ENCODE measurements around the gene CXCR4. TPM values are rescaled to one million over a fixed set of nuclear protein-coding genes. Genes with fewer than 3 reads are reported as not detected.

CXCR4 gene
- total and polyA plus RNA-seq, 7 donors: 5.0 to 255 (median 6.6) TPM

GRCh38 chr2:136133586-136133985 lies 15.6 kb upstream of the CXCR4 start:
- H3K4me1 ChIP-seq: no peaks in the 10 kb centered on the region
- no peaks in the 10 kb centered on the region for H3K9me3 ChIP-seq
- intact Hi-C loops (cut with DNase I): no loop called here
- TF ChIP-seq EP300 (IDR thresholded peaks at IDR 0.05): no peak
- no peak for TF ChIP-seq POLR2AphosphoS5 (IDR thresholded peaks at IDR 0.05)
- no peak for TF ChIP-seq CTCF (IDR thresholded peaks at IDR 0.05)
- no peak for TF ChIP-seq POLR2A (IDR thresholded peaks at IDR 0.05)
- DNase-seq: no peak
- H3K27me3 ChIP-seq: no peaks in the 10 kb centered on the region
- no peak overlapping the region for H3K27ac ChIP-seq
- H3K36me3 ChIP-seq: no peaks in the 10 kb centered on the region
- WGBS, 2 donors: 83 to 88% methylated on average over 5 of the region's 5 CpGs
- H3K4me3 ChIP-seq: no peak overlapping the region

DNA sequence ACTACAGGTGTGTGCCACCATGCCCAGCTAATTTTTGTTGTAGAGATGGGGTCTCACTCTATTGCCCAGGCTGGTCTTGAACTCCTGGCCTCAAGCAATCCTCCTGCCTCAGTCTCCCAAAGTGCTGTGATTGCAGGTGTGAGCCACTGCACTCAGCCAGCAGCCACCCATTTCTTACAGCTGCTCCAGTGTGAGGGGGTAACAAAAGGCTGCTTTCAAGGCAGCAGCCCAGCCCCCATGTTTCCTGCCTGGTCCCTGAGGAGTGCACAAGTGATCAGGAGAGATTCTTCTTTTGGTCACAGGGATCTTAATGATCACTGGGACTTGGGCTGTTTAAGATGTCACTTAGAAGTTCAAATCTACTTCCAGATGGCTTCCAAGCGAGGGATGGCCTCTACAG lies 15.2 kb upstream of the CXCR4 start:
- TF ChIP-seq POLR2AphosphoS5 (IDR thresholded peaks at IDR 0.05): no peak
- no peak for TF ChIP-seq EP300 (IDR thresholded peaks at IDR 0.05)
- no peak for TF ChIP-seq CTCF (IDR thresholded peaks at IDR 0.05)
- TF ChIP-seq POLR2A (IDR thresholded peaks at IDR 0.05): no peak
- Histone ChIP-seq H3K4me1 (no peaks in the 10 kb centered on the region), H3K27me3 (no peaks in the 10 kb centered on the region), H3K36me3 (no peaks in the 10 kb centered on the region), H3K27ac (no peak overlapping the region), H3K4me3 (no peak overlapping the region), H3K9me3 (no peaks in the 10 kb centered on the region)
- intact Hi-C loops (cut with DNase I): no loop called here
- WGBS, 2 donors: 71 to 90% methylated on average over 1 of the region's 1 CpG
- no peak for DNase-seq

DNA sequence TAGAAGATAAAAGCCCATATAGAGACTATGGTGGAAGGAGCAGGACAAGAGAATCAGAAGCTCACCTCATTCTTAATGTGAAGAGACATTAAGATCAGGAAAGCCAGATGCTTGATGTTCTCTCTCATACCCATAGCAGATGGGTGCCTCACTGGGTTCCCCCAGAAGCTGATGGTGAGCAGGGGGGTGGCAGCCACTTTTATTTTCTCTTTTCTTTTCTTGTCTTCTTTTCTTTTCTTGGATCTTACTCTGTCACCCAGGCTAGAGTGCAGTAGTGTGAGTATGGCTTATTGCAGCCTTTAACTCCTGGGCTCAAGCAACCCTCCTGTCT lies 14.8 kb upstream of the CXCR4 start:
- no peak for DNase-seq
- intact Hi-C loops (cut with DNase I): no loop called here
- H3K4me1 ChIP-seq: no peaks in the 10 kb centered on the region
- no peaks in the 10 kb centered on the region for H3K9me3 ChIP-seq
- no peak for TF ChIP-seq EP300 (IDR thresholded peaks at IDR 0.05)
- no peak for TF ChIP-seq POLR2AphosphoS5 (IDR thresholded peaks at IDR 0.05)
- TF ChIP-seq CTCF (IDR thresholded peaks at IDR 0.05): no peak
- no peak for TF ChIP-seq POLR2A (IDR thresholded peaks at IDR 0.05)
- H3K27me3 ChIP-seq: no peaks in the 10 kb centered on the region
- no peak overlapping the region for H3K4me3 ChIP-seq
- H3K27ac ChIP-seq: peak overlapping the region in 1 of 4 donors; percentile 7
- H3K36me3 ChIP-seq: no peaks in the 10 kb centered on the region

- no peak for TF ChIP-seq CTCF (IDR thresholded peaks at IDR 0.05)
- peak in 1 of 4 donors; percentile 38 for TF ChIP-seq POLR2AphosphoS5 (IDR thresholded peaks at IDR 0.05)
- TF ChIP-seq POLR2A (IDR thresholded peaks at IDR 0.05): no peak
- no peak for TF ChIP-seq EP300 (IDR thresholded peaks at IDR 0.05)
- Histone ChIP-seq H3K4me3 (no peak overlapping the region), H3K9me3 (no peaks in the 10 kb centered on the region), H3K4me1 (no peaks in the 10 kb centered on the region), H3K36me3 (no peaks in the 10 kb centered on the region), H3K27me3 (no peaks in the 10 kb centered on the region), H3K27ac (peak overlapping the region in 1 of 4 donors; percentile 7)
- 35 to 55% methylated on average over 16 of the region's 16 CpGs for WGBS, 2 donors
- intact Hi-C loops (cut with DNase I): no loop called here
- no peak for DNase-seq
These were observed 14.2 kb upstream of the CXCR4 start for GRCh38 chr2:136131961-136132824.

Measured in sigmoid colon (tissue), 7 donors.